ENCODE results near the gene MPPED1. TPM values are rescaled to one million over a fixed set of nuclear protein-coding genes. Genes with fewer than 3 reads are reported as not detected.

Gene MPPED1
- total RNA-seq, 1 donor from 2014 or later = not detected

- no peak for FAIRE-seq
Observed at GRCh38 chr22:43507235-43507634, 95.4 kb downstream of the MPPED1 start.

GRCh38 chr22:43508489-43508888, 96.7 kb downstream of the MPPED1 start:
- Mint-ChIP-seq H3K9me3 (ENCODE audit: unreplicated experiment) (no peaks in the 10 kb centered on the region), H3K27me3 (ENCODE audit: low read depth, unreplicated experiment) (peaks cover 25% of the 10 kb centered on the region), H3K4me1 (ENCODE audit: low read depth, unreplicated experiment) (no peaks in the 10 kb centered on the region), H3K36me3 (ENCODE audit: low read depth, unreplicated experiment) (no peaks in the 10 kb centered on the region), H3K27ac (ENCODE audit: unreplicated experiment) (no peak overlapping the region), H3K4me3 (ENCODE audit: unreplicated experiment) (no peak overlapping the region)
- no peaks in the 10 kb centered on the region for H3K4me1 ChIP-seq (ENCODE audit: insufficient read depth, low read length)
- TF ChIP-seq EZH2 (IDR thresholded peaks at IDR 0.05; ENCODE audit: insufficient read depth, low read length) (no peak), CTCF (IDR thresholded peaks at IDR 0.05; ENCODE audit: insufficient read depth, low read depth, low read length) (no peak)
- H3K36me3 ChIP-seq (ENCODE audit: insufficient read depth, low read length) = no peaks in the 10 kb centered on the region
- H3K27ac ChIP-seq (ENCODE audit: low read depth, low read length) = no peak overlapping the region
- no peak overlapping the region for H2AFZ ChIP-seq (ENCODE audit: low read depth, low read length)
- no peaks in the 10 kb centered on the region for H3K27me3 ChIP-seq (ENCODE audit: insufficient read depth, low read length)
- no peaks in the 10 kb centered on the region for H3K79me2 ChIP-seq (ENCODE audit: insufficient read depth, low read length)
- H3K4me3 ChIP-seq (ENCODE audit: insufficient read depth, low read depth, low read length) = no peak overlapping the region
- peaks cover 6% of the 10 kb centered on the region for H3K9me3 ChIP-seq (ENCODE audit: insufficient read depth, low read depth, low read length)
- no peak for DNase-seq (ENCODE audit: low read depth)
- no peak for FAIRE-seq
- H3K4me2 ChIP-seq (ENCODE audit: low read length) = no peak overlapping the region
- no peak overlapping the region for H3K9ac ChIP-seq (ENCODE audit: low read length)
- H4K20me1 ChIP-seq (ENCODE audit: insufficient read depth, low read length) = no peaks in the 10 kb centered on the region

More at GRCh38 chr22:43507235-43507634, 95.4 kb downstream of the MPPED1 start:
- no peaks in the 10 kb centered on the region for H3K79me2 ChIP-seq (ENCODE audit: insufficient read depth, low read length)
- no peaks in the 10 kb centered on the region for H3K27me3 ChIP-seq (ENCODE audit: insufficient read depth, low read length)
- Mint-ChIP-seq H3K4me3 (ENCODE audit: unreplicated experiment) (no peak overlapping the region), H3K36me3 (ENCODE audit: low read depth, unreplicated experiment) (no peaks in the 10 kb centered on the region), H3K27me3 (ENCODE audit: low read depth, unreplicated experiment) (peaks cover 22% of the 10 kb centered on the region), H3K4me1 (ENCODE audit: low read depth, unreplicated experiment) (no peaks in the 10 kb centered on the region), H3K27ac (ENCODE audit: unreplicated experiment) (no peak overlapping the region), H3K9me3 (ENCODE audit: unreplicated experiment) (no peaks in the 10 kb centered on the region)
- no peak overlapping the region for H3K9ac ChIP-seq (ENCODE audit: low read length)
- no peak overlapping the region for H3K4me3 ChIP-seq (ENCODE audit: insufficient read depth, low read depth, low read length)
- no peaks in the 10 kb centered on the region for H3K36me3 ChIP-seq (ENCODE audit: insufficient read depth, low read length)
- DNase-seq (ENCODE audit: low read depth) = no peak
- peaks cover 6% of the 10 kb centered on the region for H3K9me3 ChIP-seq (ENCODE audit: insufficient read depth, low read depth, low read length)
- H3K4me1 ChIP-seq (ENCODE audit: insufficient read depth, low read length) = no peaks in the 10 kb centered on the region
- no peak overlapping the region for H3K27ac ChIP-seq (ENCODE audit: low read depth, low read length)
- no peak overlapping the region for H3K4me2 ChIP-seq (ENCODE audit: low read length)
- H2AFZ ChIP-seq (ENCODE audit: low read depth, low read length) = no peak overlapping the region
- H4K20me1 ChIP-seq (ENCODE audit: insufficient read depth, low read length) = no peaks in the 10 kb centered on the region
- no peak for TF ChIP-seq EZH2 (IDR thresholded peaks at IDR 0.05; ENCODE audit: insufficient read depth, low read length)
- no peak for TF ChIP-seq CTCF (IDR thresholded peaks at IDR 0.05; ENCODE audit: insufficient read depth, low read depth, low read length)

GRCh38 chr22:43509337-43509736, 97.5 kb downstream of the MPPED1 start:
- peaks cover 3% of the 10 kb centered on the region for H3K9me3 ChIP-seq (ENCODE audit: insufficient read depth, low read depth, low read length)
- no peak for FAIRE-seq
- Mint-ChIP-seq H3K4me3 (ENCODE audit: unreplicated experiment) (no peak overlapping the region), H3K27me3 (ENCODE audit: low read depth, unreplicated experiment) (peaks cover 25% of the 10 kb centered on the region), H3K4me1 (ENCODE audit: low read depth, unreplicated experiment) (no peaks in the 10 kb centered on the region), H3K27ac (ENCODE audit: unreplicated experiment) (no peak overlapping the region), H3K9me3 (ENCODE audit: unreplicated experiment) (no peaks in the 10 kb centered on the region), H3K36me3 (ENCODE audit: low read depth, unreplicated experiment) (no peaks in the 10 kb centered on the region)
- H3K27ac ChIP-seq (ENCODE audit: low read depth, low read length) = no peak overlapping the region
- no peak overlapping the region for H3K9ac ChIP-seq (ENCODE audit: low read length)
- no peaks in the 10 kb centered on the region for H3K27me3 ChIP-seq (ENCODE audit: insufficient read depth, low read length)
- no peaks in the 10 kb centered on the region for H3K4me1 ChIP-seq (ENCODE audit: insufficient read depth, low read length)
- H3K79me2 ChIP-seq (ENCODE audit: insufficient read depth, low read length) = no peaks in the 10 kb centered on the region
- no peaks in the 10 kb centered on the region for H4K20me1 ChIP-seq (ENCODE audit: insufficient read depth, low read length)
- no peaks in the 10 kb centered on the region for H3K36me3 ChIP-seq (ENCODE audit: insufficient read depth, low read length)
- H2AFZ ChIP-seq (ENCODE audit: low read depth, low read length) = no peak overlapping the region
- H3K4me3 ChIP-seq (ENCODE audit: insufficient read depth, low read depth, low read length) = no peak overlapping the region
- TF ChIP-seq EZH2 (IDR thresholded peaks at IDR 0.05; ENCODE audit: insufficient read depth, low read length) (no peak), CTCF (IDR thresholded peaks at IDR 0.05; ENCODE audit: insufficient read depth, low read depth, low read length) (no peak)
- H3K4me2 ChIP-seq (ENCODE audit: low read length) = no peak overlapping the region
- no peak for DNase-seq (ENCODE audit: low read depth)

All from astrocyte (in vitro differentiated cells and primary cell).